OCI-LY1 (cell line): ENCODE data around the gene AGMO.

ENCODE experiments used
- CTCF ChIP-seq: fragments of 200-600 bp; sonication (generic), shearing (Covaris generic); IDR thresholded peaks from 2 replicates; pipeline ENCODE4 v1.5.1; 2017; ENCODE audit warnings: mild to moderate bottlenecking, antibody characterized with exemption, low read length, moderate library complexity, mixed read lengths
- EZH2 ChIP-seq: fragments of 200-600 bp; sonication (generic), shearing (Covaris generic); IDR thresholded peaks from 2 replicates; pipeline ENCODE4 v1.8.0; 2017; ENCODE audit warnings: borderline replicate concordance, mixed run types, mild to moderate bottlenecking, antibody characterized with exemption, low read length, moderate library complexity, mixed read lengths

- TF ChIP-seq CTCF: no peak
- TF ChIP-seq EZH2: no peak
These were observed 403.5 kb downstream of the AGMO start for GRCh38 chr7:15158141-15158810.
